ENCODE measurements around the gene PAPSS2.

DNA sequence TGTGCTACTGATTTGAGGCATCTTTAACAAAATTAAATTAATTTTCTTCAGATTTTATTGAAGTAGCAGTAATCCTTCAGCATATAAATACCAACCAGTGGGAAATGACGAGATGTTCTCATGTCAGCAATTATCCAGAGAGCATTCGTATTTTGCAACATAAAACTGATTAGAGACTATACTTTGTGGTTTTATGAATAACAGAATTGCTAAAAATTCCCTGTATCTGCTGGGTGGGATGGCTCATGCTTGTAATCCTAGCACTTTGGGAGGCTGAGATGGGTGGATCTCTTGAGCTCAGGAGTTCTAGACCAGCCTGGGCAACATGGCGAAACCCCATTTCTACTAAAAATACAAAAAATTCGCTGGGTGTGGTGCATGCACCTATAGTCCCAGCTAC is 101.5 kb downstream of the PAPSS2 start:
- TF ChIP-seq ELF4 (CRISPR knock-in tag; IDR thresholded peaks at IDR 0.05; ENCODE audit: low read depth) = no peak
- TF ChIP-seq, protein P1, sequence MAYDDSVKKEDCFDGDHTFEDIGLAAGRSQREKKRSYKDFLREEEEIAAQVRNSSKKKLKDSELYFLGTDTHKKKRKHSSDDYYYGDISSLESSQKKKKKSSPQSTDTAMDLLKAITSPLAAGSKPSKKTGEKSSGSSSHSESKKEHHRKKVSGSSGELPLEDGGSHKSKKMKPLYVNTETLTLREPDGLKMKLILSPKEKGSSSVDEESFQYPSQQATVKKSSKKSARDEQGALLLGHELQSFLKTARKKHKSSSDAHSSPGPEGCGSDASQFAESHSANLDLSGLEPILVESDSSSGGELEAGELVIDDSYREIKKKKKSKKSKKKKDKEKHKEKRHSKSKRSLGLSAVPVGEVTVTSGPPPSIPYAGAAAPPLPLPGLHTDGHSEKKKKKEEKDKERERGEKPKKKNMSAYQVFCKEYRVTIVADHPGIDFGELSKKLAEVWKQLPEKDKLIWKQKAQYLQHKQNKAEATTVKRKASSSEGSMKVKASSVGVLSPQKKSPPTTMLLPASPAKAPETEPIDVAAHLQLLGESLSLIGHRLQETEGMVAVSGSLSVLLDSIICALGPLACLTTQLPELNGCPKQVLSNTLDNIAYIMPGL (CRISPR knock-in tag; IDR thresholded peaks at IDR 0.05) = no peak
- no peak for TF ChIP-seq CTCF (IDR thresholded peaks at IDR 0.05)
- TF ChIP-seq ZNF416 (CRISPR knock-in tag; IDR thresholded peaks at IDR 0.05) = no peak
- TF ChIP-seq JUN (CRISPR knock-in tag; IDR thresholded peaks at IDR 0.05) = no peak
- TF ChIP-seq FOXJ3 (CRISPR knock-in tag; IDR thresholded peaks at IDR 0.05; ENCODE audit: borderline replicate concordance) = no peak
- TF ChIP-seq NFE2L1 (CRISPR knock-in tag; IDR thresholded peaks at IDR 0.05) = no peak
- TF ChIP-seq, protein P2, sequence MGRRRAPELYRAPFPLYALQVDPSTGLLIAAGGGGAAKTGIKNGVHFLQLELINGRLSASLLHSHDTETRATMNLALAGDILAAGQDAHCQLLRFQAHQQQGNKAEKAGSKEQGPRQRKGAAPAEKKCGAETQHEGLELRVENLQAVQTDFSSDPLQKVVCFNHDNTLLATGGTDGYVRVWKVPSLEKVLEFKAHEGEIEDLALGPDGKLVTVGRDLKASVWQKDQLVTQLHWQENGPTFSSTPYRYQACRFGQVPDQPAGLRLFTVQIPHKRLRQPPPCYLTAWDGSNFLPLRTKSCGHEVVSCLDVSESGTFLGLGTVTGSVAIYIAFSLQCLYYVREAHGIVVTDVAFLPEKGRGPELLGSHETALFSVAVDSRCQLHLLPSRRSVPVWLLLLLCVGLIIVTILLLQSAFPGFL (CRISPR knock-in tag; IDR thresholded peaks at IDR 0.05; ENCODE audit: borderline replicate concordance) = no peak
- no peak for TF ChIP-seq NFYB (CRISPR knock-in tag; conservative IDR thresholded peaks at IDR 0.05; ENCODE audit: low read depth)

All from WTC11 (cell line).